HL-60 (cell line): ENCODE data around the gene POLR2J3.
"Not testable (repeated sequence)": the region's sequence is repeated elsewhere in the genome, so short reads cannot be mapped to it uniquely, and the experiment has no call there.

ENCODE experiments used
- POLR2AphosphoS5 ChIP-seq: IDR thresholded peaks from 2 replicates; pipeline ENCODE4 v1.6.1; 2012; ENCODE audit warnings: low read depth
- TF ChIP-seq, protein P1 (sequence below): IDR thresholded peaks from one replicate; pipeline ENCODE4 v1.5.1; 2011; ENCODE audit warnings: low read length, control low read depth, inconsistent platforms; ENCODE audit not compliant: insufficient read depth
- TF ChIP-seq, protein P2 (sequence below): IDR thresholded peaks from 2 replicates; pipeline ENCODE4 v1.6.1; 2012; ENCODE audit warnings: low read depth; ENCODE audit not compliant: insufficient replicate concordance

DNA sequence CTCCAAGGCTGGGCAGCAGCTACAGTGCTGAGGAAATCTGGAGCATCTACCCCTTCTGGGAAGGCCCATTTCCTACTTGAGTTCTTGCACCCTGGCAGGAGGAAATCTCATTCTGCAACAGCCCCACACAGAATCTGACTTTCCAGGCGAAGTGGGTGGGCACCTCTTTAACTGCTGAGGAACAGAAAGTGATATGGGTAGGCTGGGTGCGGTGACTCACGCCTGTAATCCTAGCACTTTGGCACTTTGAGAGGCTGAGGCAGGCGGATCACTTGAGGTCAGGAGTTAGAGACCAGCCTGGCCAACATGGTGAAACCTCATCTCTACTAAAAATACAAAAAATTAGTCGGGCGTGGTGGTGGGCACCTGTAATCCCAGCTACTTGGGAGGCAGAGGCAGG, 2.2 kb upstream of the POLR2J3 start:
- TF ChIP-seq, protein P1, sequence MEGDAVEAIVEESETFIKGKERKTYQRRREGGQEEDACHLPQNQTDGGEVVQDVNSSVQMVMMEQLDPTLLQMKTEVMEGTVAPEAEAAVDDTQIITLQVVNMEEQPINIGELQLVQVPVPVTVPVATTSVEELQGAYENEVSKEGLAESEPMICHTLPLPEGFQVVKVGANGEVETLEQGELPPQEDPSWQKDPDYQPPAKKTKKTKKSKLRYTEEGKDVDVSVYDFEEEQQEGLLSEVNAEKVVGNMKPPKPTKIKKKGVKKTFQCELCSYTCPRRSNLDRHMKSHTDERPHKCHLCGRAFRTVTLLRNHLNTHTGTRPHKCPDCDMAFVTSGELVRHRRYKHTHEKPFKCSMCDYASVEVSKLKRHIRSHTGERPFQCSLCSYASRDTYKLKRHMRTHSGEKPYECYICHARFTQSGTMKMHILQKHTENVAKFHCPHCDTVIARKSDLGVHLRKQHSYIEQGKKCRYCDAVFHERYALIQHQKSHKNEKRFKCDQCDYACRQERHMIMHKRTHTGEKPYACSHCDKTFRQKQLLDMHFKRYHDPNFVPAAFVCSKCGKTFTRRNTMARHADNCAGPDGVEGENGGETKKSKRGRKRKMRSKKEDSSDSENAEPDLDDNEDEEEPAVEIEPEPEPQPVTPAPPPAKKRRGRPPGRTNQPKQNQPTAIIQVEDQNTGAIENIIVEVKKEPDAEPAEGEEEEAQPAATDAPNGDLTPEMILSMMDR: not testable (repeated sequence)
- TF ChIP-seq, protein P2, sequence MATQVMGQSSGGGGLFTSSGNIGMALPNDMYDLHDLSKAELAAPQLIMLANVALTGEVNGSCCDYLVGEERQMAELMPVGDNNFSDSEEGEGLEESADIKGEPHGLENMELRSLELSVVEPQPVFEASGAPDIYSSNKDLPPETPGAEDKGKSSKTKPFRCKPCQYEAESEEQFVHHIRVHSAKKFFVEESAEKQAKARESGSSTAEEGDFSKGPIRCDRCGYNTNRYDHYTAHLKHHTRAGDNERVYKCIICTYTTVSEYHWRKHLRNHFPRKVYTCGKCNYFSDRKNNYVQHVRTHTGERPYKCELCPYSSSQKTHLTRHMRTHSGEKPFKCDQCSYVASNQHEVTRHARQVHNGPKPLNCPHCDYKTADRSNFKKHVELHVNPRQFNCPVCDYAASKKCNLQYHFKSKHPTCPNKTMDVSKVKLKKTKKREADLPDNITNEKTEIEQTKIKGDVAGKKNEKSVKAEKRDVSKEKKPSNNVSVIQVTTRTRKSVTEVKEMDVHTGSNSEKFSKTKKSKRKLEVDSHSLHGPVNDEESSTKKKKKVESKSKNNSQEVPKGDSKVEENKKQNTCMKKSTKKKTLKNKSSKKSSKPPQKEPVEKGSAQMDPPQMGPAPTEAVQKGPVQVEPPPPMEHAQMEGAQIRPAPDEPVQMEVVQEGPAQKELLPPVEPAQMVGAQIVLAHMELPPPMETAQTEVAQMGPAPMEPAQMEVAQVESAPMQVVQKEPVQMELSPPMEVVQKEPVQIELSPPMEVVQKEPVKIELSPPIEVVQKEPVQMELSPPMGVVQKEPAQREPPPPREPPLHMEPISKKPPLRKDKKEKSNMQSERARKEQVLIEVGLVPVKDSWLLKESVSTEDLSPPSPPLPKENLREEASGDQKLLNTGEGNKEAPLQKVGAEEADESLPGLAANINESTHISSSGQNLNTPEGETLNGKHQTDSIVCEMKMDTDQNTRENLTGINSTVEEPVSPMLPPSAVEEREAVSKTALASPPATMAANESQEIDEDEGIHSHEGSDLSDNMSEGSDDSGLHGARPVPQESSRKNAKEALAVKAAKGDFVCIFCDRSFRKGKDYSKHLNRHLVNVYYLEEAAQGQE: not testable (repeated sequence)
- TF ChIP-seq POLR2AphosphoS5: not testable (repeated sequence)
